HG03460 (cell line): ENCODE measurements around the gene LINGO4.
A peak's percentile ranks its signal among the peaks of the same experiment; 100 is the strongest.
"Not testable (repeated sequence)": the region's sequence is repeated elsewhere in the genome, so short reads cannot be mapped to it uniquely, and the experiment has no call there.

Source experiments
- ATAC-seq: cut with Tn5 transposase; IDR thresholded peaks from one replicate; pipeline ENCODE4 v1.9.1; 2021; ENCODE audit not compliant: unreplicated experiment

Gene LINGO4

GRCh38 chr1:151787689-151788088, 17.5 kb downstream of the LINGO4 start:
- no peak for ATAC-seq

GRCh38 chr1:151783796-151784195, 21.4 kb downstream of the LINGO4 start:
- ATAC-seq = no peak

- no peak for ATAC-seq
These were observed 22.5 kb downstream of the LINGO4 start for GRCh38 chr1:151782741-151783140.

- ATAC-seq = not testable (repeated sequence)
These were observed 23.2 kb downstream of the LINGO4 start for GRCh38 chr1:151782026-151782425.

- not testable (repeated sequence) for ATAC-seq
These were observed 24.5 kb downstream of the LINGO4 start for GRCh38 chr1:151780736-151781135.

GRCh38 chr1:151779852-151780251, 25.4 kb downstream of the LINGO4 start:
- ATAC-seq = no peak

GRCh38 chr1:151777317-151777716, 27.9 kb downstream of the LINGO4 start:
- no peak for ATAC-seq

- no peak for ATAC-seq
These were observed 28.6 kb downstream of the LINGO4 start for GRCh38 chr1:151776665-151777062.

- ATAC-seq = no peak
These were observed 29.1 kb downstream of the LINGO4 start for GRCh38 chr1:151775894-151776664.

GRCh38 chr1:151774256-151774922, 30.8 kb downstream of the LINGO4 start:
- ATAC-seq = no peak

- ATAC-seq = no peak
These were observed 31.5 kb downstream of the LINGO4 start for GRCh38 chr1:151773702-151774101.

- not testable (repeated sequence) for ATAC-seq
These were observed 35.9 kb downstream of the LINGO4 start for GRCh38 chr1:151769270-151769669.

GRCh38 chr1:151768351-151769066, 36.7 kb downstream of the LINGO4 start:
- not testable (repeated sequence) for ATAC-seq

GRCh38 chr1:151763990-151764389, 41.2 kb downstream of the LINGO4 start:
- no peak for ATAC-seq

- ATAC-seq = peak; percentile 99
These were observed 42.0 kb downstream of the LINGO4 start, which contains the start of gene MRPL9 for GRCh38 chr1:151762941-151763921. Gene MRPL9 (minus strand): TSS chr1:151763496. CDS start chr1:151763479, 17 bp downstream.

GRCh38 chr1:151760597-151761385, 44.4 kb downstream of the LINGO4 start:
- ATAC-seq = no peak

- ATAC-seq = no peak
These were observed 46.0 kb downstream of the LINGO4 start for GRCh38 chr1:151759241-151759640.

- ATAC-seq = no peak
These were observed 48.9 kb downstream of the LINGO4 start for GRCh38 chr1:151756291-151756690.
